HL-60 (cell line): ENCODE results near the gene SMCP.

Experiments
- CTCF ChIP-seq: IDR thresholded peaks from one replicate; pipeline ENCODE4 v1.5.1; 2011; ENCODE audit warnings: low read length, control low read depth, inconsistent platforms; ENCODE audit not compliant: insufficient read depth
- GABPA ChIP-seq: IDR thresholded peaks from 2 replicates; pipeline ENCODE4 v1.6.1; 2012; ENCODE audit warnings: low read depth

GRCh38 chr1:152928671-152929070 lies 50.5 kb downstream of the SMCP start:
- TF ChIP-seq CTCF (no peak), GABPA (no peak)
